GM11168 (cell line): ENCODE measurements around the gene HMGN4.
"Not testable (repeated sequence)": the region's sequence is repeated elsewhere in the genome, so short reads cannot be mapped to it uniquely, and the experiment has no call there.

Experiments used
- in situ Hi-C: fragments of 300-500 bp; cut with MboI; formaldehyde crosslinking; loops from one replicate; pipeline ENCODE4 v1.12.0; 2022; ENCODE audit warnings: low sequenced_read_pairs; ENCODE audit not compliant: unreplicated experiment

HMGN4 gene

GRCh38 chr6:26521600-26522391 lies 16.4 kb upstream of the HMGN4 start:
- in situ Hi-C loops = no loop called here

- in situ Hi-C loops = not testable (repeated sequence)
Observed at GRCh38 chr6:26522486-26523228, 15.5 kb upstream of the HMGN4 start.

GRCh38 chr6:26524314-26524713 lies 13.9 kb upstream of the HMGN4 start:
- in situ Hi-C loops = not testable (repeated sequence)

GRCh38 chr6:26524722-26525370 lies 13.3 kb upstream of the HMGN4 start:
- in situ Hi-C loops = no loop called here

GRCh38 chr6:26525838-26526237 lies 12.3 kb upstream of the HMGN4 start:
- in situ Hi-C loops = no loop called here

- in situ Hi-C loops = no loop called here
Observed at GRCh38 chr6:26526928-26527327, 11.2 kb upstream of the HMGN4 start.

- in situ Hi-C loops = loop anchor here (10.0 kb wide), 1 partner anchor 195 kb away; no protein-coding TSS in a partner anchor
Observed at GRCh38 chr6:26530203-26530602, 8.0 kb upstream of the HMGN4 start.

- in situ Hi-C loops = loop anchor here (10.0 kb wide), 1 partner anchor 197 kb away; no protein-coding TSS in a partner anchor
Observed at GRCh38 chr6:26531897-26532296, 6.3 kb upstream of the HMGN4 start.

- in situ Hi-C loops = loop anchor here (10.0 kb wide), 1 partner anchor 198 kb away; no protein-coding TSS in a partner anchor
Observed at GRCh38 chr6:26532699-26533531, 5.3 kb upstream of the HMGN4 start.

GRCh38 chr6:26533532-26533931 lies 4.6 kb upstream of the HMGN4 start:
- in situ Hi-C loops = loop anchor here (10.0 kb wide), 1 partner anchor 199 kb away; no protein-coding TSS in a partner anchor

GRCh38 chr6:26534681-26535465 lies 3.3 kb upstream of the HMGN4 start:
- in situ Hi-C loops = loop anchor here (10.0 kb wide), 1 partner anchor 200 kb away; no protein-coding TSS in a partner anchor

GRCh38 chr6:26536571-26537159 lies 1.5 kb upstream of the HMGN4 start:
- in situ Hi-C loops = loop anchor here (10.0 kb wide), 1 partner anchor 202 kb away; no protein-coding TSS in a partner anchor

- in situ Hi-C loops = loop anchor here (10.0 kb wide), 1 partner anchor 203 kb away; no protein-coding TSS in a partner anchor
Observed at GRCh38 chr6:26537160-26537845, 863 bp upstream of the HMGN4 start.

- in situ Hi-C loops = loop anchor here (10.0 kb wide), 1 partner anchor 204 kb away; no protein-coding TSS in a partner anchor
Observed at GRCh38 chr6:26538572-26538902, 371 bp downstream of the HMGN4 start.

GRCh38 chr6:26539071-26539615 lies 977 bp downstream of the HMGN4 start:
- in situ Hi-C loops = loop anchor here (10.0 kb wide), 1 partner anchor 204 kb away; no protein-coding TSS in a partner anchor

- in situ Hi-C loops = no loop called here
Observed at GRCh38 chr6:26541579-26541978, 3.4 kb downstream of the HMGN4 start.

GRCh38 chr6:26543953-26544352 lies 5.8 kb downstream of the HMGN4 start:
- in situ Hi-C loops = no loop called here

- in situ Hi-C loops = no loop called here
Observed at GRCh38 chr6:26544473-26544872, 6.3 kb downstream of the HMGN4 start.
